ENCODE data around the gene IGFBP2. TPM values are rescaled to one million over a fixed set of nuclear protein-coding genes. Genes with fewer than 3 reads are reported as not detected.

Gene IGFBP2
- total RNA-seq, 6 donors from 2014 or later, result 16.8 to 82.8 (median 41.9) TPM

GRCh38 chr2:216661639-216662375, 28.6 kb downstream of the IGFBP2 start:
- Histone ChIP-seq H3K9me3 (no peaks in the 10 kb centered on the region), H3K36me3 (no peaks in the 10 kb centered on the region), H3K4me3 (no peak overlapping the region), H3K27ac (no peak overlapping the region), H3K27me3 (no peaks in the 10 kb centered on the region), H3K4me1 (peaks cover 5 to 9% (median 7%) of the 10 kb centered on the region in 4 donors)
- ATAC-seq (ENCODE audit: low FRiP score in 2 of 2), result no peak
- peak in 1 of 2 donors; percentile 64 for DNase-seq
- TF ChIP-seq POLR2AphosphoS5 (IDR thresholded peaks at IDR 0.05) (no peak), POLR2A (IDR thresholded peaks at IDR 0.05) (no peak), EP300 (IDR thresholded peaks at IDR 0.05) (no peak), CTCF (IDR thresholded peaks at IDR 0.05) (peak in 3 of 6 experiments; percentile 23 to 41 (median 25))
- 84 to 87% methylated on average over 16 to 20 of the region's 20 CpGs for WGBS, 2 donors

- 82 to 100% methylated on average over 1 of the region's 1 CpG for WGBS, 2 donors
Measured at GRCh38 chr2:216663106-216663505, 29.9 kb downstream of the IGFBP2 start.

GRCh38 chr2:216663846-216664245, 30.6 kb downstream of the IGFBP2 start:
- 90 to 94% methylated on average over 15 to 18 of the region's 18 CpGs for WGBS, 2 donors

More at GRCh38 chr2:216663106-216663505, 29.9 kb downstream of the IGFBP2 start:
- H3K36me3 ChIP-seq, result no peaks in the 10 kb centered on the region
- ATAC-seq (ENCODE audit: low FRiP score in 2 of 2), result no peak
- DNase-seq, result no peak
- H3K4me3 ChIP-seq, result no peak overlapping the region
- no peaks in the 10 kb centered on the region for H3K27me3 ChIP-seq
- H3K9me3 ChIP-seq, result no peaks in the 10 kb centered on the region
- H3K27ac ChIP-seq, result no peak overlapping the region
- H3K4me1 ChIP-seq, result peaks cover 5 to 9% (median 7%) of the 10 kb centered on the region in 4 donors
- TF ChIP-seq EP300 (IDR thresholded peaks at IDR 0.05) (no peak), POLR2AphosphoS5 (IDR thresholded peaks at IDR 0.05) (no peak), CTCF (IDR thresholded peaks at IDR 0.05) (no peak), POLR2A (IDR thresholded peaks at IDR 0.05) (no peak)

GRCh38 chr2:216664593-216665034, 31.4 kb downstream of the IGFBP2 start:
- DNase-seq, result no peak
- Histone ChIP-seq H3K9me3 (no peaks in the 10 kb centered on the region), H3K27me3 (no peaks in the 10 kb centered on the region), H3K27ac (no peak overlapping the region), H3K36me3 (no peaks in the 10 kb centered on the region), H3K4me1 (peaks cover 5 to 9% (median 7%) of the 10 kb centered on the region in 4 donors), H3K4me3 (no peak overlapping the region)
- TF ChIP-seq CTCF (IDR thresholded peaks at IDR 0.05) (no peak), POLR2A (IDR thresholded peaks at IDR 0.05) (no peak), POLR2AphosphoS5 (IDR thresholded peaks at IDR 0.05) (no peak), EP300 (IDR thresholded peaks at IDR 0.05) (no peak)
- WGBS, 2 donors, result 45 to 59% methylated on average over 6 of the region's 6 CpGs
- no peak for ATAC-seq (ENCODE audit: low FRiP score in 2 of 2)

More at GRCh38 chr2:216663846-216664245, 30.6 kb downstream of the IGFBP2 start:
- no peaks in the 10 kb centered on the region for H3K27me3 ChIP-seq
- no peak overlapping the region for H3K27ac ChIP-seq
- H3K9me3 ChIP-seq, result no peaks in the 10 kb centered on the region
- no peak for ATAC-seq (ENCODE audit: low FRiP score in 2 of 2)
- no peaks in the 10 kb centered on the region for H3K36me3 ChIP-seq
- H3K4me3 ChIP-seq, result no peak overlapping the region
- TF ChIP-seq POLR2AphosphoS5 (IDR thresholded peaks at IDR 0.05) (no peak), CTCF (IDR thresholded peaks at IDR 0.05) (no peak), EP300 (IDR thresholded peaks at IDR 0.05) (no peak), POLR2A (IDR thresholded peaks at IDR 0.05) (no peak)
- DNase-seq, result no peak
- peaks cover 5 to 9% (median 7%) of the 10 kb centered on the region in 4 donors for H3K4me1 ChIP-seq
